Naive thymus-derived CD8-positive, alpha-beta T cell (primary cell): Measurements from ENCODE around the gene CYLC1. TPM values are rescaled to one million over a fixed set of nuclear protein-coding genes. Genes with fewer than 3 reads are reported as not detected.

ENCODE experiments used
- ATAC-seq, 2 donors: fragments of 150-1000 bp; cut with Tn5 transposase in 1 of 2; sonication (Bioruptor Pico), chemical (Tn5 transposase) in 1 of 2; 1 replicate in 1 of 2; 2 replicates in 1 of 2; pipeline ENCODE4 v1.10.0; 2021; ENCODE audit warnings: mild to moderate bottlenecking in 2 of 2, moderate library complexity in 2 of 2
- POLR2A ChIA-PET: fragments of 350-600 bp; sonication (Branson Sonifier 250); formaldehyde crosslinking; loops from one replicate; lab custom pipeline; 2021; ENCODE audit warnings: antibody characterized with exemption; lab: Charles Lee
- DNase-seq, 10 donors: peaks; one replicate each; pipeline versions ENCODE4 v3.0.0 to v3.0.0-alpha.2; 2020 to 2022
- H3K27ac Mint-ChIP-seq, 10 donors: one replicate each; pipeline ENCODE4 v1.8.0; 2020 to 2022; ENCODE audit warnings: mild to moderate bottlenecking in 10 of 10, mixed read lengths in 10 of 10, moderate library complexity in 4 of 10, inconsistent platforms in 1 of 10
- H3K27me3 Mint-ChIP-seq, 5 donors: one replicate each; pipeline ENCODE4 v1.8.0; 2021 to 2022; ENCODE audit warnings: mixed read lengths in 5 of 5
- H3K36me3 Mint-ChIP-seq, 3 donors: one replicate each; pipeline ENCODE4 v1.8.0; 2020 to 2022; ENCODE audit warnings: mixed read lengths in 3 of 3, mild to moderate bottlenecking in 2 of 3, inconsistent platforms in 1 of 3
- H3K4me1 Mint-ChIP-seq, 4 donors: one replicate each; pipeline ENCODE4 v1.8.0; 2021 to 2022; ENCODE audit warnings: mixed read lengths in 4 of 4
- H3K4me3 Mint-ChIP-seq, 10 donors: one replicate each; pipeline ENCODE4 v1.8.0; 2020 to 2022; ENCODE audit warnings: mild to moderate bottlenecking in 10 of 10, mixed read lengths in 10 of 10, moderate library complexity in 6 of 10, inconsistent platforms in 1 of 10
- H3K9me3 Mint-ChIP-seq, 9 donors: one replicate each; pipeline ENCODE4 v1.8.0; 2020 to 2022; ENCODE audit warnings: mixed read lengths in 9 of 9, mild to moderate bottlenecking in 3 of 9, inconsistent platforms in 1 of 9, moderate library complexity in 1 of 9
- polyA plus RNA-seq, 3 donors: library from polyadenylated mRNA; unstranded; fragments of 300-500 nt; fragmentation: Illumina TruSeq; gene quantifications; one replicate each; pipeline ENCODE4 v1.2.3, GENCODE V29; 2021
- total RNA-seq, 8 experiments: library from RNA in 2 of 8; stranded (reverse) in 2 of 8; gene quantifications; one replicate each; pipeline ENCODE4 v1.2.3 and lab custom pipeline; 2021 to 2026

CYLC1 gene
- total RNA-seq: not detected
- polyA plus RNA-seq: not detected
- 0 to 0.09 (median 0) reads per million in 6 experiments for total RNA-seq (lab: John Stamatoyannopoulos, UW)

- H3K36me3 Mint-ChIP-seq: peaks cover 0 to 5% (median 0%) of the 10 kb centered on the region in 3 donors
- H3K27ac Mint-ChIP-seq: no peak within 1 kb of the TSS
- H3K4me1 Mint-ChIP-seq: no peaks in the 10 kb centered on the region
- ATAC-seq: no peak
- no peak for DNase-seq
- POLR2A ChIA-PET: no interaction called here
- H3K4me3 Mint-ChIP-seq: no peak within 1 kb of the TSS
- no peaks in the 10 kb centered on the region for H3K27me3 Mint-ChIP-seq
- H3K9me3 Mint-ChIP-seq: peaks cover 0 to 22% (median 5%) of the 10 kb centered on the region in 9 donors
These were observed at the start of gene CYLC1 for GRCh38 chrX:83860846-83861245. Gene CYLC1, plus strand, starts transcription at chrX:83861146. Its CDS starts 37 bp downstream, at chrX:83861183.

- Mint-ChIP-seq H3K27ac (no peak overlapping the region), H3K4me3 (no peak overlapping the region), H3K9me3 (peaks cover 0 to 39% (median 6%) of the 10 kb centered on the region in 9 donors), H3K4me1 (no peaks in the 10 kb centered on the region), H3K36me3 (peaks cover 0 to 6% (median 0%) of the 10 kb centered on the region in 3 donors), H3K27me3 (no peaks in the 10 kb centered on the region)
- DNase-seq (no peak), ATAC-seq (no peak)
- POLR2A ChIA-PET: no interaction called here
These were observed 41.6 kb upstream of the CYLC1 start for GRCh38 chrX:83819304-83819703.

- no peaks in the 10 kb centered on the region for H3K4me1 Mint-ChIP-seq
- DNase-seq (no peak), ATAC-seq (no peak)
- POLR2A ChIA-PET: no interaction called here
- no peaks in the 10 kb centered on the region for H3K27me3 Mint-ChIP-seq
- H3K27ac Mint-ChIP-seq: no peak overlapping the region
- peaks cover 0 to 5% (median 0%) of the 10 kb centered on the region in 9 donors for H3K9me3 Mint-ChIP-seq
- no peaks in the 10 kb centered on the region for H3K36me3 Mint-ChIP-seq
- H3K4me3 Mint-ChIP-seq: no peak overlapping the region
These were observed 31.1 kb upstream of the CYLC1 start for GRCh38 chrX:83829874-83830273.

- Mint-ChIP-seq H3K4me1 (no peaks in the 10 kb centered on the region), H3K4me3 (no peak overlapping the region), H3K36me3 (no peaks in the 10 kb centered on the region), H3K27me3 (no peaks in the 10 kb centered on the region), H3K9me3 (peaks cover 0 to 5% (median 0%) of the 10 kb centered on the region in 9 donors), H3K27ac (no peak overlapping the region)
- peak in 3 of 10 donors; percentile 2 to 12 (median 6) for DNase-seq
- POLR2A ChIA-PET: no interaction called here
- no peak for ATAC-seq
These were observed 15.5 kb upstream of the CYLC1 start for GRCh38 chrX:83845397-83845796.

GRCh38 chrX:83847339-83847738, 13.6 kb upstream of the CYLC1 start:
- H3K27me3 Mint-ChIP-seq: no peaks in the 10 kb centered on the region
- H3K4me3 Mint-ChIP-seq: no peak overlapping the region
- POLR2A ChIA-PET: no interaction called here
- H3K4me1 Mint-ChIP-seq: no peaks in the 10 kb centered on the region
- H3K27ac Mint-ChIP-seq: no peak overlapping the region
- H3K36me3 Mint-ChIP-seq: no peaks in the 10 kb centered on the region
- no peak for ATAC-seq
- DNase-seq: no peak
- peaks cover 0 to 5% (median 0%) of the 10 kb centered on the region in 9 donors for H3K9me3 Mint-ChIP-seq

GRCh38 chrX:83888585-83888984, 27.6 kb downstream of the CYLC1 start:
- POLR2A ChIA-PET: no interaction called here
- Mint-ChIP-seq H3K9me3 (peaks cover 0 to 3% (median 0%) of the 10 kb centered on the region in 9 donors), H3K4me1 (no peaks in the 10 kb centered on the region), H3K27ac (no peak overlapping the region), H3K27me3 (no peaks in the 10 kb centered on the region), H3K4me3 (no peak overlapping the region), H3K36me3 (no peaks in the 10 kb centered on the region)
- ATAC-seq: no peak
- no peak for DNase-seq

GRCh38 chrX:83892433-83892832, 31.5 kb downstream of the CYLC1 start:
- Mint-ChIP-seq H3K36me3 (no peaks in the 10 kb centered on the region), H3K4me3 (no peak overlapping the region), H3K4me1 (no peaks in the 10 kb centered on the region), H3K27me3 (no peaks in the 10 kb centered on the region), H3K9me3 (no peaks in the 10 kb centered on the region), H3K27ac (no peak overlapping the region)
- no peak for ATAC-seq
- no peak for DNase-seq
- POLR2A ChIA-PET: no interaction called here

GRCh38 chrX:83906921-83907320, 46.0 kb downstream of the CYLC1 start:
- Mint-ChIP-seq H3K4me1 (no peaks in the 10 kb centered on the region), H3K9me3 (peaks cover 0 to 5% (median 0%) of the 10 kb centered on the region in 9 donors), H3K36me3 (no peaks in the 10 kb centered on the region), H3K27ac (no peak overlapping the region), H3K27me3 (no peaks in the 10 kb centered on the region), H3K4me3 (no peak overlapping the region)
- DNase-seq (no peak), ATAC-seq (no peak)
- POLR2A ChIA-PET: no interaction called here

GRCh38 chrX:83916525-83916924, 55.6 kb downstream of the CYLC1 start:
- Mint-ChIP-seq H3K27ac (peak overlapping the region in 1 of 10 donors; percentile 24), H3K4me1 (no peaks in the 10 kb centered on the region), H3K27me3 (peaks cover 0 to 1% (median 0%) of the 10 kb centered on the region in 5 donors), H3K36me3 (no peaks in the 10 kb centered on the region), H3K4me3 (no peak overlapping the region), H3K9me3 (peaks cover 0 to 23% (median 2%) of the 10 kb centered on the region in 9 donors)
- ATAC-seq: no peak
- no peak for DNase-seq
- POLR2A ChIA-PET: no interaction called here

GRCh38 chrX:83934220-83934619, 73.3 kb downstream of the CYLC1 start:
- no peak for ATAC-seq
- Mint-ChIP-seq H3K36me3 (no peaks in the 10 kb centered on the region), H3K4me3 (no peak overlapping the region), H3K27me3 (no peaks in the 10 kb centered on the region), H3K9me3 (peaks cover 0 to 4% (median 0%) of the 10 kb centered on the region in 9 donors), H3K27ac (no peak overlapping the region), H3K4me1 (no peaks in the 10 kb centered on the region)
- DNase-seq: no peak
- POLR2A ChIA-PET: no interaction called here
